Sigmoid colon (tissue), 3 donors: Measurements from ENCODE around the gene RASSF8.

Experiments
- CTCF ChIP-seq, 4 experiments: fragments of 450-650 bp in 3 of 4; fragments of 200-600 bp in 1 of 4; IDR thresholded peaks; one replicate each; pipeline ENCODE4 v1.5.1; 2016 to 2019; ENCODE audit warnings: antibody characterized with exemption in 4 of 4, mild to moderate bottlenecking in 3 of 4, moderate library complexity in 2 of 4
- POLR2A ChIP-seq, 2 donors: fragments of 450-650 bp; IDR thresholded peaks; one replicate each; pipeline ENCODE4 v1.6.1; 2016; ENCODE audit warnings: antibody characterized with exemption in 2 of 2, mild to moderate bottlenecking in 2 of 2, moderate library complexity in 2 of 2

GRCh38 chr12:25977047-25977446, 18.6 kb downstream of the RASSF8 start:
- TF ChIP-seq CTCF (IDR thresholded peaks at IDR 0.05) (no peak), POLR2A (IDR thresholded peaks at IDR 0.05) (no peak)
